K562 (cell line): ENCODE results near the gene FOXS1. TPM values are rescaled to one million over a fixed set of nuclear protein-coding genes. Genes with fewer than 3 reads are reported as not detected.
A peak's percentile ranks its signal among the peaks of the same experiment; 100 is the strongest.

Source experiments
- FOXJ2 ChIP-seq: fragments of 200-800 bp; sonication (Bioruptor generic); IDR thresholded peaks from 2 replicates; pipeline ENCODE4 v1.6.1; 2016; ENCODE audit warnings: missing genetic modification characterization, missing compliant biosample characterization
- ILK ChIP-seq: fragments of 450-650 bp; IDR thresholded peaks from 2 replicates; pipeline ENCODE4 v1.6.1; 2016; ENCODE audit warnings: missing genetic modification characterization, low read depth, mild to moderate bottlenecking, missing compliant biosample characterization, moderate library complexity, borderline replicate concordance
- JUN ChIP-seq, 2 experiments: sonication (generic) in 1 of 2; formaldehyde crosslinking in 1 of 2; IDR thresholded peaks; 2 replicates each; pipeline versions ENCODE4 v1.6.1 to v1.8.0; 2012 to 2022; ENCODE audit warnings: borderline replicate concordance in 2 of 2, mild to moderate bottlenecking in 2 of 2, improper control_type of control experiment in 1 of 2, low read depth in 1 of 2, low read length in 1 of 2, missing genetic modification reagents in 1 of 2
- PHTF2 ChIP-seq: fragments of 250-450 bp; sonication (Bioruptor Pico); IDR thresholded peaks from 2 replicates; pipeline ENCODE4 v1.5.0; 2021; ENCODE audit warnings: mild to moderate bottlenecking
- ZC3H11A ChIP-seq: IDR thresholded peaks from 2 replicates; pipeline ENCODE4 v1.6.1; 2012; ENCODE audit warnings: low read depth, low read length, improper control_type of control experiment
- ZFP1 ChIP-seq: fragments of 450-650 bp; formaldehyde crosslinking; IDR thresholded peaks from 2 replicates; pipeline ENCODE4 v1.4.0; 2020; ENCODE audit warnings: mild to moderate bottlenecking, mixed read lengths
- ZNF232 ChIP-seq: sonication (generic); formaldehyde crosslinking; IDR thresholded peaks from 2 replicates; pipeline ENCODE4 v1.8.0; 2022; ENCODE audit warnings: mild to moderate bottlenecking, missing genetic modification reagents
- ZNF589 ChIP-seq: fragments of 200-800 bp; sonication (Bioruptor generic); IDR thresholded peaks from 2 replicates; pipeline ENCODE4 v1.6.1; 2016; ENCODE audit warnings: low read depth, missing genetic modification characterization, missing compliant biosample characterization
- ZZZ3 ChIP-seq: fragments of 450-650 bp; IDR thresholded peaks from 2 replicates; pipeline ENCODE4 v1.6.1; 2016; ENCODE audit warnings: antibody characterized with exemption, mild to moderate bottlenecking, moderate library complexity
- polyA plus RNA-seq, 8 experiments: library from polyadenylated mRNA; depleted of rRNA in 4 of 8; stranded (reverse) in 5 of 8; unstranded in 3 of 8; fragments of >200 nt; fragmentation: Nextera tagmentation in 2 of 8; fragmentation: Illumina TruSeq in 1 of 8; extraction: Ambion mirVana in 2 of 8; extraction: Trizol in 1 of 8; gene quantifications; 2 replicates each; pipeline versions ENCODE4 v1.2.1 to v1.2.3, GENCODE V29; 2011 to 2014; ENCODE audit warnings: inconsistent platforms in 1 of 8, missing spikeins in 1 of 8
- total RNA-seq, 7 experiments: library from RNA; depleted of rRNA in 6 of 7; stranded (reverse); fragments of >200 nt in 6 of 7; fragmentation: Illumina TruSeq in 2 of 7; extraction: Trizol in 2 of 7; gene quantifications; 2 replicates each; pipeline versions ENCODE4 v1.2.1 to v1.2.3, GENCODE V29; 2011 to 2021; ENCODE audit warnings: low replicate concordance in 1 of 7
- TF ChIP-seq, protein P1 (sequence below): IDR thresholded peaks from 2 replicates; pipeline ENCODE4 v1.6.1; 2016; ENCODE audit warnings: missing genetic modification characterization, missing compliant biosample characterization
- TF ChIP-seq, protein P2 (sequence below): fragments of 200-800 bp; sonication (Bioruptor generic); IDR thresholded peaks from 2 replicates; pipeline ENCODE4 v1.6.1; 2017; ENCODE audit warnings: missing genetic modification characterization, missing compliant biosample characterization
- TF ChIP-seq, protein P3 (sequence below): fragments of 200-800 bp; sonication (Bioruptor generic); IDR thresholded peaks from 2 replicates; pipeline ENCODE4 v1.6.1; 2017; ENCODE audit warnings: missing genetic modification characterization, missing compliant biosample characterization
- TF ChIP-seq, protein P4 (sequence below), 2 experiments: fragments of 150-350 bp in 1 of 2; IDR thresholded peaks; 2 replicates each; pipeline ENCODE4 v1.6.1; 2012 to 2016; ENCODE audit warnings: low read depth in 2 of 2, low read length in 2 of 2, mild to moderate bottlenecking in 1 of 2, moderate library complexity in 1 of 2
- TF ChIP-seq, protein P5 (sequence below): sonication (generic); formaldehyde crosslinking; IDR thresholded peaks from 2 replicates; pipeline ENCODE4 v1.8.1; 2023; ENCODE audit warnings: mild to moderate bottlenecking, missing genetic modification reagents

The FOXS1 gene
- total and polyA plus RNA-seq, 9 of the 15 experiments (the other 6 are each of a cell fraction or from before 2014, with no cell fraction given) = not detected

DNA sequence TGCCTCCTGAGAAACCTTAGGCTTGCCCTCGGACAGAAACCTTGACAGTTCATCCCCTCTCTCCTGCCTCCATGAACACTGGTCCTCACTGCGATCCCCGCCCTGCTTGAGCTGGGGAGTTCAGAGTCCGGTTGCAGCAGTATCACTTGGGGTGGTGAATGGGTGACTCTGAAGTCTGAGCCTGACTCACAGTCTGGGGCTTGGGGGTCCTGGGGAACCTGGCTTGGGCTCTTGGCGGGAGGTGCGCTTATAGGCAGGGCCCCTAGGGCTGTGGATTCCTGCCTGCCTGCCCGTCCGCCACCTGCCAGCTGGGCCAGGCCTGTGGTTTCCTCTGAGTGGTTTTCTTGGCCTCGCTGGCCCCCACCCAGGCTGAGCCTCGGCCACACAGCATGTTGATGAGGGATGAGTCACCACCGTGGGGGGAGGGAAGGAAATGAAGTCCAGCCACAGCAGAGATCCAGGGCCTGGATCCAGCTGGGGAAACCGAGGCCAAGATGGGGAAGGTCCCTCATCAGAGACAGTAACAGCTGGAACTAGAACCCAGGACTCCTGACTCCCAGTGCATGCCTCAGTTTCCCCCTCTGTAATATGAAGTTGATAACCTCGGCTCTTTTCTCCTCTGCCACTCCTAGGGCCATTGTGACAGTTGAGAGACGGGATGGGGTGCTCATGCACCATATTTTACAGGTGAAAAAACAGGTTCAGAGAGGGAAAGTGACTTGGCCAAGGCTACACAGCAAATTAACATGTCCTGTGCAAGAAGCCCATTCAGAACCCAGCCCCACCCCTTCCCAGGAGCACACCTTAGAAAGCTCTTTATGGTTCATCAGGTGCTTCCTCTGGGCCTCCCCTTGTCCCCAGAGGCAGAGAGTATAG, 9.2 kb downstream of the FOXS1 start (continued):
- TF ChIP-seq, protein P1, sequence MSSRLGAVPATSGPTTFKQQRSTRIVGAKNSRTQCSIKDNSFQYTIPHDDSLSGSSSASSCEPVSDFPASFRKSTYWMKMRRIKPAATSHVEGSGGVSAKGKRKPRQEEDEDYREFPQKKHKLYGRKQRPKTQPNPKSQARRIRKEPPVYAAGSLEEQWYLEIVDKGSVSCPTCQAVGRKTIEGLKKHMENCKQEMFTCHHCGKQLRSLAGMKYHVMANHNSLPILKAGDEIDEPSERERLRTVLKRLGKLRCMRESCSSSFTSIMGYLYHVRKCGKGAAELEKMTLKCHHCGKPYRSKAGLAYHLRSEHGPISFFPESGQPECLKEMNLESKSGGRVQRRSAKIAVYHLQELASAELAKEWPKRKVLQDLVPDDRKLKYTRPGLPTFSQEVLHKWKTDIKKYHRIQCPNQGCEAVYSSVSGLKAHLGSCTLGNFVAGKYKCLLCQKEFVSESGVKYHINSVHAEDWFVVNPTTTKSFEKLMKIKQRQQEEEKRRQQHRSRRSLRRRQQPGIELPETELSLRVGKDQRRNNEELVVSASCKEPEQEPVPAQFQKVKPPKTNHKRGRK = no peak
- TF ChIP-seq PHTF2 (CRISPR knock-in tag) (no peak), ZFP1 (CRISPR knock-in tag) (no peak), ZNF232 (CRISPR knock-in tag) (no peak), ILK (no peak), ZNF589 (CRISPR knock-in tag) (peak; percentile 62; the same call in 1 of the 2 replicates), JUN (IDR thresholded peaks at IDR 0.05; ENCODE audit: borderline replicate concordance, low read depth, low read length) (peak; percentile 98), JUN (CRISPR knock-in tag; IDR thresholded peaks at IDR 0.05; ENCODE audit: borderline replicate concordance) (peak; percentile 90; the same call in 1 of the 2 replicates), FOXJ2 (tag) (no peak), ZC3H11A (no peak), ZZZ3 (no peak)
- TF ChIP-seq, protein P2, sequence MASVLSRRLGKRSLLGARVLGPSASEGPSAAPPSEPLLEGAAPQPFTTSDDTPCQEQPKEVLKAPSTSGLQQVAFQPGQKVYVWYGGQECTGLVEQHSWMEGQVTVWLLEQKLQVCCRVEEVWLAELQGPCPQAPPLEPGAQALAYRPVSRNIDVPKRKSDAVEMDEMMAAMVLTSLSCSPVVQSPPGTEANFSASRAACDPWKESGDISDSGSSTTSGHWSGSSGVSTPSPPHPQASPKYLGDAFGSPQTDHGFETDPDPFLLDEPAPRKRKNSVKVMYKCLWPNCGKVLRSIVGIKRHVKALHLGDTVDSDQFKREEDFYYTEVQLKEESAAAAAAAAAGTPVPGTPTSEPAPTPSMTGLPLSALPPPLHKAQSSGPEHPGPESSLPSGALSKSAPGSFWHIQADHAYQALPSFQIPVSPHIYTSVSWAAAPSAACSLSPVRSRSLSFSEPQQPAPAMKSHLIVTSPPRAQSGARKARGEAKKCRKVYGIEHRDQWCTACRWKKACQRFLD (CRISPR knock-in tag) = no peak
- TF ChIP-seq, protein P3, sequence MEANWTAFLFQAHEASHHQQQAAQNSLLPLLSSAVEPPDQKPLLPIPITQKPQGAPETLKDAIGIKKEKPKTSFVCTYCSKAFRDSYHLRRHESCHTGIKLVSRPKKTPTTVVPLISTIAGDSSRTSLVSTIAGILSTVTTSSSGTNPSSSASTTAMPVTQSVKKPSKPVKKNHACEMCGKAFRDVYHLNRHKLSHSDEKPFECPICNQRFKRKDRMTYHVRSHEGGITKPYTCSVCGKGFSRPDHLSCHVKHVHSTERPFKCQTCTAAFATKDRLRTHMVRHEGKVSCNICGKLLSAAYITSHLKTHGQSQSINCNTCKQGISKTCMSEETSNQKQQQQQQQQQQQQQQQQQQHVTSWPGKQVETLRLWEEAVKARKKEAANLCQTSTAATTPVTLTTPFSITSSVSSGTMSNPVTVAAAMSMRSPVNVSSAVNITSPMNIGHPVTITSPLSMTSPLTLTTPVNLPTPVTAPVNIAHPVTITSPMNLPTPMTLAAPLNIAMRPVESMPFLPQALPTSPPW (CRISPR knock-in tag) = peak; percentile 85
- TF ChIP-seq, protein P4, sequence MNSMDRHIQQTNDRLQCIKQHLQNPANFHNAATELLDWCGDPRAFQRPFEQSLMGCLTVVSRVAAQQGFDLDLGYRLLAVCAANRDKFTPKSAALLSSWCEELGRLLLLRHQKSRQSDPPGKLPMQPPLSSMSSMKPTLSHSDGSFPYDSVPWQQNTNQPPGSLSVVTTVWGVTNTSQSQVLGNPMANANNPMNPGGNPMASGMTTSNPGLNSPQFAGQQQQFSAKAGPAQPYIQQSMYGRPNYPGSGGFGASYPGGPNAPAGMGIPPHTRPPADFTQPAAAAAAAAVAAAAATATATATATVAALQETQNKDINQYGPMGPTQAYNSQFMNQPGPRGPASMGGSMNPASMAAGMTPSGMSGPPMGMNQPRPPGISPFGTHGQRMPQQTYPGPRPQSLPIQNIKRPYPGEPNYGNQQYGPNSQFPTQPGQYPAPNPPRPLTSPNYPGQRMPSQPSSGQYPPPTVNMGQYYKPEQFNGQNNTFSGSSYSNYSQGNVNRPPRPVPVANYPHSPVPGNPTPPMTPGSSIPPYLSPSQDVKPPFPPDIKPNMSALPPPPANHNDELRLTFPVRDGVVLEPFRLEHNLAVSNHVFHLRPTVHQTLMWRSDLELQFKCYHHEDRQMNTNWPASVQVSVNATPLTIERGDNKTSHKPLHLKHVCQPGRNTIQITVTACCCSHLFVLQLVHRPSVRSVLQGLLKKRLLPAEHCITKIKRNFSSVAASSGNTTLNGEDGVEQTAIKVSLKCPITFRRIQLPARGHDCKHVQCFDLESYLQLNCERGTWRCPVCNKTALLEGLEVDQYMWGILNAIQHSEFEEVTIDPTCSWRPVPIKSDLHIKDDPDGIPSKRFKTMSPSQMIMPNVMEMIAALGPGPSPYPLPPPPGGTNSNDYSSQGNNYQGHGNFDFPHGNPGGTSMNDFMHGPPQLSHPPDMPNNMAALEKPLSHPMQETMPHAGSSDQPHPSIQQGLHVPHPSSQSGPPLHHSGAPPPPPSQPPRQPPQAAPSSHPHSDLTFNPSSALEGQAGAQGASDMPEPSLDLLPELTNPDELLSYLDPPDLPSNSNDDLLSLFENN (IDR thresholded peaks at IDR 0.05; ENCODE audit: low read depth in 2 of 2, low read length in 2 of 2) = 0 out of 4 replicates have a peak, but pooled peaks of 1 of the 2 experiments have one; percentile 24
- TF ChIP-seq, protein P5, sequence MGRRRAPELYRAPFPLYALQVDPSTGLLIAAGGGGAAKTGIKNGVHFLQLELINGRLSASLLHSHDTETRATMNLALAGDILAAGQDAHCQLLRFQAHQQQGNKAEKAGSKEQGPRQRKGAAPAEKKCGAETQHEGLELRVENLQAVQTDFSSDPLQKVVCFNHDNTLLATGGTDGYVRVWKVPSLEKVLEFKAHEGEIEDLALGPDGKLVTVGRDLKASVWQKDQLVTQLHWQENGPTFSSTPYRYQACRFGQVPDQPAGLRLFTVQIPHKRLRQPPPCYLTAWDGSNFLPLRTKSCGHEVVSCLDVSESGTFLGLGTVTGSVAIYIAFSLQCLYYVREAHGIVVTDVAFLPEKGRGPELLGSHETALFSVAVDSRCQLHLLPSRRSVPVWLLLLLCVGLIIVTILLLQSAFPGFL (CRISPR knock-in tag) = no peak; the same call in 1 of the 2 replicates
